Dermis blood vessel endothelial cell (primary cell): ENCODE results near the gene HYAL2. TPM values are rescaled to one million over a fixed set of nuclear protein-coding genes. Genes with fewer than 3 reads are reported as not detected.
A peak's percentile ranks its signal among the peaks of the same experiment; 100 is the strongest.

Source experiments
- DNase-seq: peaks from one replicate; pipeline ENCODE4 v3.0.0; 2010
- total RNA-seq: library from RNA; depleted of rRNA; stranded (reverse); fragments of >200 nt; gene quantifications from 2 replicates; pipeline ENCODE4 v1.2.3, GENCODE V29; 2014

HYAL2 gene, protein sequence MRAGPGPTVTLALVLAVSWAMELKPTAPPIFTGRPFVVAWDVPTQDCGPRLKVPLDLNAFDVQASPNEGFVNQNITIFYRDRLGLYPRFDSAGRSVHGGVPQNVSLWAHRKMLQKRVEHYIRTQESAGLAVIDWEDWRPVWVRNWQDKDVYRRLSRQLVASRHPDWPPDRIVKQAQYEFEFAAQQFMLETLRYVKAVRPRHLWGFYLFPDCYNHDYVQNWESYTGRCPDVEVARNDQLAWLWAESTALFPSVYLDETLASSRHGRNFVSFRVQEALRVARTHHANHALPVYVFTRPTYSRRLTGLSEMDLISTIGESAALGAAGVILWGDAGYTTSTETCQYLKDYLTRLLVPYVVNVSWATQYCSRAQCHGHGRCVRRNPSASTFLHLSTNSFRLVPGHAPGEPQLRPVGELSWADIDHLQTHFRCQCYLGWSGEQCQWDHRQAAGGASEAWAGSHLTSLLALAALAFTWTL
- 600 and 601 TPM in 2 replicates for total RNA-seq

DNA sequence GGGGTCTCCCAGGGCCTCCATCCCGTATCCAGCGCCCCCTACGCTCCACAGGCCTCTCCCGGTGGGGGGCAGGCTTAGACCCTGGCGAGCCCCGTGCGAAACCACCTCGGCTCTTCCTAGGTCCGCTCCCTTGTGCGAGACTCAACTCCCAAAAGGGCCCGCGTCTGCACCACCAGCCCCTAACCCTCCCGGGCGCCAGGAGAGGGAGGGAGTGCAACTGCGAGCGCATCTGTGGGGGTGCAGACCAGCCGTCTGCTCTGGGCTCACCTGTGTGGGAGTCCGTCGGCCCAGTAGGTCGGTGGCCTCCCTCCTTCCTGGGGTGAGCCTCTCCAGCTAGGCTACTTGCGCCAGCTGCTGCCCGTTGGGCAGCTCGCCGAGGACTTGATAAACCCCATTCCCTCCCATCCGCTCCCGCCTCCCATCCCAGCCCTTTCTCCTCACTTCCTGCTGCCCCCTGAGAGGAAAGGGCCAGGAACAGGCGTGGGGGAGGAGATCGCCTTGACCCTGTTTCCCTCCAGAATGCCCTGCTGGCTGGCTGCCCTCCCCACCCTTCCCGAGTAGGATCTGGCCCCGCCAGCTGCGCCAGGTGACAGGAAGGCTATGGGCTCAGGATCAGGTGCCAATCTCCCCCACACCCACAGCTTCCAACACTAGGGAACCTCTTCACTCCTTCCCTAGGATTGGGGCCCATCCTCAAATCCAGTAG lies at the start of gene HYAL2:
TSS of gene HYAL2 (minus strand) at position 360 of the 706 bp plus-strand sequence. CDS start 2,256 bp downstream, outside the sequence.
- DNase-seq = peak; percentile 80

- no peak for DNase-seq
Observed at GRCh38 chr3:50371133-50371685, 48.7 kb upstream of the HYAL2 start.

DNA sequence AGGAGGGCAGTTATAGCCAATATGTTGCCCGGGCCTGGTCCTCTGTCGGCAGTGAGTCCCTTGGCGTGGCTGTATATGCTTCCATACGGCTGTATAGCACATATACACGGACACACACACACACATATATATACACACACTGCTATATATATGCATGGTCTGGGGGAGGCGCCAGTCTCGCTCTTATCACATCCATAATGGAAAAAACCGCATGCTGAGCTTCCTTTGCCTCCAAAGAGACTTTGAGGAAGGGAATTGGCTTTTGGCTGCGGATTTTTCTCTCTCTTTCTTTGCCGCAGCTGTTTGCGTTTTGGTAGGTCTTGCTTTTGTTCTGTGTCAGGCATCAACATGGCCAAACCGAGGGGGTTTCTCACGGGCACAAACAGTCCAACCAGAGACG lies 48.0 kb upstream of the HYAL2 start:
- DNase-seq = peak; percentile 57

GRCh38 chr3:50369012-50369670 lies 46.6 kb upstream of the HYAL2 start:
- no peak for DNase-seq

GRCh38 chr3:50365842-50366220 lies 43.3 kb upstream of the HYAL2 start:
- DNase-seq = no peak

GRCh38 chr3:50365080-50365841 lies 42.7 kb upstream of the HYAL2 start:
- DNase-seq = peak; percentile 73

DNA sequence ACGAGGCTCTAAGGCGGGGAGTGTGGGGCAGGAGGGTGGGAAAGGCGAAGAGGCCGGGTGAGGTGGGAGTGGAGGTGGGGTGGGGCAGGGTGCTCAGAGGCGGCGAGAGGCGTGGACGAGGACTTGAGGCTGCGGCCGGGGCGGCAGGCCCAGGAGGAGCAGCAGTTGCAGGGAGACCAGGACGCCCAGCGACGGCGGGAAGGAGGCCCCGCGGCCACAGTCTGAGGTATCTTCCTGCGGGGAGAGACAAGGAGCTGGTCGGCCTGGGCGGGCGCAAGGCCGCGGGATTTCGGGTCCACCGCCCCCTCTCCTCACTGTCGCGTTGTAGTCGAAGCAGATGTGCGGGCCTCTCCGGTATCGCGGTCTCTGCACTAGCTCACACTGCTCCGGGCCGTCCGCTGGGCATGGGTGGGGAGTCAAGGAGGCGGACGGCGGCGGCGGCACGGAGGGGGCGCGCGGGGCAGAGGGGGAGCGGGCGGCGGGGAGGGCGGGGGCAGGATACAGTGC lies 42.1 kb upstream of the HYAL2 start:
- DNase-seq = no peak

DNA sequence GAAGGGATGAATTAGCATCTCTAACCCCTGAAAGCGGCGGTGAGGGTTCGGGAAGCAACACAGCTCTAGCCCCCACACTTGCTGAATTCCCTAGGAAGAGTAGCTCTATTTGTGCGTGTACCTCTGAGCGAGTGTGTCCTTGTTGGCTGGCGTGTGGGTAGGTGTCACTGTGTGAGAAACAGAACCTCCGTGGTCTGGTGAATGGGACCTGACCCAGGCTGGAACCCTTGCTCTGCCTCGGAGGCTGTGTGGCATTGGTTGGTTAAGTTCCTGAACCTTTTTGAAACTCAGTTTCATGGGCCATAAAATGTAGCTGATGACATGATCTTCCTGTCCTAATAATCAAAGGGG lies 37.2 kb upstream of the HYAL2 start:
- no peak for DNase-seq

- peak; percentile 99 for DNase-seq
Observed at GRCh38 chr3:50358911-50359759, 36.6 kb upstream of the HYAL2 start, which contains the start of gene TMEM115. Gene TMEM115 (minus strand): TSS chr3:50359521. CDS start chr3:50359063, 458 bp downstream.

DNA sequence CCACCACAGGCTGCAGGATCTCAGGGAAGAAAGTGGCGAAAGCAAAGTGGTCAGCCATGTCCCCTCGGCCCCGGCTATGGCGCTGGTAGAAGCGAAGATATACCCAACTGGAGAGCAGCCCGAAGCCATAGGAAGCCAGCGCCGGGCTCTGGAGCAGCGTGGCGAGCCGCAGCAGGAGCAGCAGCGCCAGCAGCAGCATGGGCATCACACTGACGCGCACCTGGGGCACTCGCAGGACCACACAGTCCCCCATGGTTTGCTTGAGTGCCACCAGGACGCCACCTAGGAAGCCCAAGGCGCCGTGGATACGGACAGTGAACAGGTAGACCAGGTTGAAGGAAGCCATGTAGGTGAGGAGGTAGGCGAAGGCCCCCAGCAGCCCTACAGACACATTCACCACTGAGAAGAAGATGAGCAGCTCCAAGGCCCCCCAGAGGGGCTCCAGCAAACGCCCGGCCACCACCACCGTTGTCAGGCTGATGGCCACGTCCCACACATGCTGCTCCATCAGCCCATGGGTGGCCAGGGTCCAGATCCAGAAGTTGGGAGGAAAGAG lies 35.9 kb upstream of the HYAL2 start:
- no peak for DNase-seq

DNA sequence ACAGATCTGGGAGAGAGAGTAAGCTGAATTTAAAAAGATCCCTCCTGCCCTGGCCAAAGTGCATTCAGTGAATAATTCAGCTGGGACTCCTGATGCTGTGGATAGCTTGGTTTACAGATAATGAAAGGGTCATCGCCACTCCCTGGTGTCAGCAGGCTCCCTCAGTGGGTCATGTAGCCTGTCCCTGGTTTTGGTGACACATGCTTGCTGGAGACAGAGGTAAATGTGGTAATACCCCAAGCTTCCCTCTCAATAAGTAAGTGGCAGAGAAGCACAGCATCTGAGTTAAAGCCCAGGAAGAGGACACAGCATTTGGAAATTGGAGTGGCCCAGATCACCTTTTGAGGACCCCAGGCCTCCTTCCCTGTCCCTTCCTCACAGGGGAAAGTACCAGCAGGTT lies 34.9 kb upstream of the HYAL2 start:
- DNase-seq = no peak

DNA sequence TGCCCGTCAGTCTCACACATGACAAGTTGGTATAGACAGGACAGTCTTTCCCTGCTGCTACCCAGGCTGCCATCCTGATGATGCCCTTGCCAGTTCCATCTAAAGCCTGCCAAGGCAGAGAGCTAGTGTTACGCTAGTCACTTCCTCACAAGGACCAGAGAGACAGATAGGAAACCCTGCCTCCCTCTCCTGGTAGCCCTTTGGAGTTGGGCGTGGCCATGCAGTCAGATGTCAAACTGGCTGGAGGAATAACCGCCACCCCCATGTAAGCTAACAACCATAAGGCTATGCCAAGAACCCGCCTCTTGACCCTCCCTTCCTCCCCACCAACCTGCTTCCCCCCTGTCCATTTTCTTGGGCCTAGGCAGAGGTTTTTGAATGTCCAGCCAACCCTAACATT lies 34.0 kb upstream of the HYAL2 start:
- DNase-seq = peak; percentile 44

DNA sequence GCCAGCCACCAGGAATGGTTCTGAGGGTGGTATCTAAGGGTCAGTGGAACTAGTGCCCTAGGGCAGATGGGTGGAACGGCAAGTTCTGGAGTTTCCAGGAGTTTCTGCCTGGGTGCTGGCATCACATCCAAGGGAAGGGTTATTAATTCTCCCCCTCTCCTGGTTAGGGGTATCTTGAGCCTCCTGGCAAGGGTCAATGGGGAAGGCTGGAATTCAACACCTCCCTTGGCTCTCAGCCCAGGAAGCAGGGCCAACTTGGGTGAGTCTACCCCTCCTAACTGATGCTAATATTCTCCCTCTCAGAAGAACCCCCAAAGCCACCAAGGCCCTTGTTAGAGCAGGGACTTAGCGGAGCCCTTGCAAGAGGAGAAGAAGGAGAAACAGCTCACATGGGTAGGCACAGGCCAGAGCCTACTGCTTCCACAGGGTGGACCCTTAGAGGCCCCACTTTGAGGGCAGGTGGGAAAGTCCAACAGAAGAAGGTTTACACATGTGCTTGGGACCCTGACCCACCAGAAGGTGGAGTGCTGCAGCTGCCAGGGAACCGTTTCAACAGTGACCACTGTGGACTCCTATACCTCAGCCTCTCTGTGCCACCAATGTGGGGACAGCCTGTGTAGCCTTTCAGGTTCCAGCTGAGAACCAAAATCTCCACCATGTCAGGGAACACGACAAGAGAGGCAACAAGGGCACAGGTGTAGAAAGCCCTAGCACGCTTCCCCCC lies 33.4 kb upstream of the HYAL2 start:
- DNase-seq = no peak

GRCh38 chr3:50354850-50355249 lies 32.3 kb upstream of the HYAL2 start:
- DNase-seq = no peak

- no peak for DNase-seq
Observed at GRCh38 chr3:50354186-50354764, 31.7 kb upstream of the HYAL2 start.

DNA sequence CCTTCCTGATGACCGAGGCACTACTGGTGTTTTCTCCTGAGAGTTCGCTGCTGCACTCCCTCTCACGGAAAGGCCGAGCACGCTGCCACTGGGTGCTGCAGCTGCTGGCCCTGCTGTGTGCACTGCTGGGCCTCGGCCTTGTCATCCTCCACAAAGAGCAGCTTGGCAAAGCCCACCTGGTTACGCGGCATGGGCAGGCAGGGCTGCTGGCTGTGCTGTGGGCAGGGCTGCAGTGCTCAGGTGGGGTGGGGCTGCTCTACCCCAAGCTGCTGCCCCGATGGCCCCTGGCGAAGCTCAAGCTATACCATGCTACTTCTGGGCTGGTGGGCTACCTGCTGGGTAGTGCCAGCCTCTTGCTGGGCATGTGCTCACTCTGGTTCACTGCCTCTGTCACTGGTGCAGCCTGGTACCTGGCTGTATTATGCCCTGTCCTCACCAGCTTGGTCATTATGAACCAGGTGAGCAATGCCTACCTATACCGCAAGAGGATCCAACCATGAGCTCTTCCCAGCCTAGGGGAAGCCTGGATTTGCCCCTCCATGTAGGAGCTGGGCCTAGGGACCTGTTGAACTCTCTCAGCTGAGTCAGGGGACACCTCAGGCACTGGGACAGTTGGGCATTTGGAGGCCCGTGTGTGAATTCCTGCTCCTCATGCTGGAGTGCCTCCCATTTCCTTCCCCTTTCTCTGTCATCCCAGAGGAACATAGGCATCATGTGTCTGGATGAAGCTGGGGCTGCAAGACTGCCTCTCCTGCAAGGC lies 30.9 kb upstream of the HYAL2 start:
- DNase-seq = no peak

GRCh38 chr3:50352781-50353180 lies 30.2 kb upstream of the HYAL2 start:
- peak; percentile 40 for DNase-seq

DNA sequence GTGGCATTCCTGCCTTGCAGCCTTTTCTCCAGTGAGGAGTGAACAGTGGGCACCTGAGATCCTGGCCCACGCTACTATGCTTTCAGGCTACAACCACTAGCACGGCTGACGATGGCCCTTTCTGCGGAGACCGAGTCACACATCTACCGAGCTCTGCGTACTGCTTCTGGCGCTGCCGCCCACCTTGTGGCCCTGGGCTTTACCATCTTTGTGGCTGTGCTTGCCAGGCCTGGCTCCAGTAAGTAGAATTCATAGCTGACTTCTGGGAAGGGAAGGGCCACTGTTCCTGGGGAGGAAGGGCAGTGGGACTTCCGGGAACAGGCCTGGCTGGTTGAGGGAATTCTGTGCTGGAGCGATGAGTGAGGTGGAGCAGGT lies 28.8 kb upstream of the HYAL2 start:
- no peak for DNase-seq
